ENCODE results near the gene TTC9.

GRCh38 chr14:70711451-70711850 lies 69.7 kb downstream of the TTC9 start:
- no peak for TF ChIP-seq CTCF (IDR thresholded peaks at IDR 0.05)
- TF ChIP-seq EP300 (IDR thresholded peaks at IDR 0.05) = no peak

All from tibial nerve (tissue), 4 donors.